ENCODE data around the gene MPRIP. TPM values are rescaled to one million over a fixed set of nuclear protein-coding genes. Genes with fewer than 3 reads are reported as not detected.

MPRIP gene
- total RNA-seq, 1 donor from 2014 or later, result 275 TPM

GRCh38 chr17:17098551-17099179, 56.4 kb downstream of the MPRIP start:
- Mint-ChIP-seq H3K4me3 (peak overlapping the region; percentile 31), H3K27ac (peak overlapping the region; percentile 76), H3K4me1 (ENCODE audit: unreplicated experiment) (peaks cover 49% of the 10 kb centered on the region)

GRCh38 chr17:17102176-17102575, 59.9 kb downstream of the MPRIP start:
- no peak overlapping the region for H3K27ac Mint-ChIP-seq
- H3K9me3 Mint-ChIP-seq, result no peaks in the 10 kb centered on the region
- DNase-seq (ENCODE audit: extremely low spot score, unreplicated experiment), result no peak
- no peaks in the 10 kb centered on the region for H3K27me3 Mint-ChIP-seq
- no peaks in the 10 kb centered on the region for H3K36me3 Mint-ChIP-seq
- no peak for TF ChIP-seq CTCF (conservative IDR thresholded peaks at IDR 0.05)
- no peak overlapping the region for H3K4me3 Mint-ChIP-seq
- H3K4me1 Mint-ChIP-seq (ENCODE audit: unreplicated experiment), result peaks cover 42% of the 10 kb centered on the region

More at GRCh38 chr17:17098551-17099179, 56.4 kb downstream of the MPRIP start:
- no peak for TF ChIP-seq CTCF (conservative IDR thresholded peaks at IDR 0.05)
- no peaks in the 10 kb centered on the region for H3K27me3 Mint-ChIP-seq
- H3K36me3 Mint-ChIP-seq, result peaks cover 8% of the 10 kb centered on the region
- DNase-seq (ENCODE audit: extremely low spot score, unreplicated experiment), result no peak
- H3K9me3 Mint-ChIP-seq, result no peaks in the 10 kb centered on the region

GRCh38 chr17:17103160-17103559, 60.9 kb downstream of the MPRIP start:
- no peaks in the 10 kb centered on the region for H3K27me3 Mint-ChIP-seq
- H3K4me3 Mint-ChIP-seq, result no peak overlapping the region
- no peaks in the 10 kb centered on the region for H3K9me3 Mint-ChIP-seq
- H3K4me1 Mint-ChIP-seq (ENCODE audit: unreplicated experiment), result peaks cover 44% of the 10 kb centered on the region
- peaks cover 3% of the 10 kb centered on the region for H3K36me3 Mint-ChIP-seq
- no peak for TF ChIP-seq CTCF (conservative IDR thresholded peaks at IDR 0.05)
- DNase-seq (ENCODE audit: extremely low spot score, unreplicated experiment), result no peak
- H3K27ac Mint-ChIP-seq, result peak overlapping the region; percentile 51

GRCh38 chr17:17104036-17104435, 61.8 kb downstream of the MPRIP start:
- peaks cover 43% of the 10 kb centered on the region for H3K4me1 Mint-ChIP-seq (ENCODE audit: unreplicated experiment)
- H3K4me3 Mint-ChIP-seq, result no peak overlapping the region
- peaks cover 3% of the 10 kb centered on the region for H3K36me3 Mint-ChIP-seq
- TF ChIP-seq CTCF (conservative IDR thresholded peaks at IDR 0.05), result no peak
- H3K9me3 Mint-ChIP-seq, result no peaks in the 10 kb centered on the region
- H3K27ac Mint-ChIP-seq, result peak overlapping the region; percentile 24
- no peak for DNase-seq (ENCODE audit: extremely low spot score, unreplicated experiment)
- H3K27me3 Mint-ChIP-seq, result no peaks in the 10 kb centered on the region

- H3K27ac Mint-ChIP-seq, result peak overlapping the region; percentile 24
- peaks cover 43% of the 10 kb centered on the region for H3K4me1 Mint-ChIP-seq (ENCODE audit: unreplicated experiment)
- H3K9me3 Mint-ChIP-seq, result no peaks in the 10 kb centered on the region
- H3K36me3 Mint-ChIP-seq, result peaks cover 6% of the 10 kb centered on the region
- H3K27me3 Mint-ChIP-seq, result no peaks in the 10 kb centered on the region
- H3K4me3 Mint-ChIP-seq, result no peak overlapping the region
- TF ChIP-seq CTCF (conservative IDR thresholded peaks at IDR 0.05), result no peak
- no peak for DNase-seq (ENCODE audit: extremely low spot score, unreplicated experiment)
Measured at GRCh38 chr17:17104494-17104893, 62.2 kb downstream of the MPRIP start.

Data from type B pancreatic cell (in vitro differentiated cells).